ENCODE measurements around the gene ALDH4A1.
A peak's percentile ranks its signal among the peaks of the same experiment; 100 is the strongest.

Gene ALDH4A1

DNA sequence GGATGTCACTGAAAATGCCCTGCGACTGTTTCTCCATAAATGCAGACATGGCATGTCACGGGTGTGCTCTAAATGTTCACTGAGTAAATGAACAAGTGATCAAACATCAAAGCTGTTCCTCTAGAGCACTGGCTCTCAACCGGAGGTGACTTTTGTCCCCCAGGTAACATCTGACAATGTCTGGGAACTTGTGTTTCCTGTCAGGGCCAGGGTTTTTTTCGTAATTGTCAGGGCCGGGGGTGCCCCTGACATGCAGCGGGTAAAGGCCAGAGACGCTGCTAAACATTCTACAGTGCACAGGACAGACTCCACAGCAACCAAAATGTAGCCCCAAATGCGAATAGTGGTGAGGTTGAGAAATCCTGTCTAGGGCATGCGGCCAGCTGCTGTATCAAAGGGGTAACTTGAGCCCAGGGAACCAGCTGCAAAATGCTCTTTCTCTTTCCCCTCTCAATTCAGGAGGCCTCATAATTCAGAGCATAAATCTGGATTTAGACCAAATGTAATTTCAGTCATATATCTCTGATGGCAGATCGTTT is 2.0 kb downstream of the ALDH4A1 start:
- no peak for DNase-seq (ENCODE audit: low read depth)

DNA sequence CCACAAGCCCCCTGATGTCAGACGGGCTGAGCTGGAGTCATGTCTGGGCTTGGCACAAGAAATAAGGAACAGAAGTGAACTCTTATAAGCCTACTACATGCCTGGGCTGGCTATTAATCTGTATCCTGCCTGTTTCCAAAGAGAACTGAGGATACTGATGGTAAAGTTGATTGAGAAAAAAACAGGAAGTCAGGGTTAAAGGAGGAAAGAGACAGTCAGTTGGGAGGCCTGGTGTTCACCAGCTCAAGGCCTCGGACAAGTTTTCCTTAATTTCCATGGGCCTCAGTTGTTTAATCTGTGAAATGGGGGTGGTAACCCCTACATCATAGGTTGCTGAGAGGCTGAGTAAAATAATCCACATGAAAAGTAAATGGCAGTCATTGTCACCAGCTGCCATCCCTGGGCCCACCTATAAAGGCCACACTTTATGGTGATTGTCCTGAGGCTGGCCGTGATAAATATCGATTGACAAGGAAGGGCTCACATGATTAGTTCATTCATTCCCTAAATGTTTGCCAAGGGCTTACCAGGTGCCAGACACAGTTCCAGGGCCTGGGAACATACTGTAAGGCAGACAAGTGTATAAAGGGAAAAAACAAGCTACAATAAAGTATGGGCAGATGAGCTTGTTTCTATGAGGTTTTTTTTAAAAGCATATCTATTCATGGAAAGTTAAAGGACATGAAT is 2.8 kb downstream of the ALDH4A1 start:
- no peak for DNase-seq (ENCODE audit: low read depth)

DNA sequence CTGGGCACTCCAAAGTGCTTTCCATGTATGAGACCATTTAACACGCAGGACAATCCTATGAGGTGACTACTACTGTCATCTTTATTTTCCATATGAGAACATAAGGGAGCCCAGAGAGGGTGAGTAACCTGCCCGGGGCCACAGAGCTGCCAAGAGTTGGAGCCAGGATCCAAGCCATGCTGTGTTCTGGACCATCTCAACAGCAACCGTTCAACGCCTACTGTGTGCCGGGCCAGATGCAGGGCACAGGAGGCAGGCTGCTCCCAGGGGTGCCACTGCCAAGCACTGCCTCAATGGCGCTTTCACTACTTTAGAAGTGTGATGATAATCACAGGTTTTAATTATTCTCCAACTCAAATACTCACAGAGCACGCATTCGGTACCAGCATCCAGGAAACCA is 3.8 kb downstream of the ALDH4A1 start:
- no peak for DNase-seq (ENCODE audit: low read depth)

DNA sequence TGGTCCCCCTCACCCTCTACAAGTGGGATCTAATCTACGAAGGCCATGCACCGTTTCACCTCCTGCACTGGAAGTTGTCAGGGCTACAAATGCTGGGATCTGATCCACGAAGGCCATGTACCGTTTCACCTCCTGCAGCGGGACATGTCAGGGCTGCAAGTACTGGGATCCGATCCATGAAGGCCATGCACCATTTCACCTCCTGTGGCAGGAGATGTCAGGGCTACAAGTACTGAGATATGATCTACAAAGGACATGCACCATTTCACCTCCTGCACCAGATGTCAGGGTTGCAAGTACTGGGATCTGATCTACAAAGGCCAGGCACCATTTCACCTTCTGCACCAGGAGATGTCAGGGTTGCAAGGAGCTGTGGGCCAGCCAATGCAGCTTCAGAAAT is 7.0 kb downstream of the ALDH4A1 start:
- no peak for DNase-seq (ENCODE audit: low read depth)

DNA sequence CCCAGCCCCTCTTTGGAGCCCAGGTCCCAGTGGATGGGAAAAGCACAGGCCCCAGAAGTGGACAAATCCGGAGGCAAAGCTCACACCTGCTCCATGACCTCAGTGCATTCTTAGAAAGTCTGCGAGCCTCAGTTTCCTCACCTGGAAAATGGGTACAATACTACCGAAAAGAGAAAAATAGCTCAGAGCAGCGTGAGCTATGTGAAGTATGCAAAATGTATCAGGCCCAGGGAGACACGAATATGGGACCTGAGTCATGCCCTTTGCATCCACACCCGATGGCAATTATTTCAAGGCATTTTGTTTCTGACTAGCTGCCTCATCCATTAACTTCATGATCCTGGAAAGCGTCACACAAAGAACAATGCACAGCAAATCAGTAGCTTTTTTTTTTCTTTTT is 9.2 kb downstream of the ALDH4A1 start:
- peak; percentile 70 for DNase-seq (ENCODE audit: low read depth)

DNA sequence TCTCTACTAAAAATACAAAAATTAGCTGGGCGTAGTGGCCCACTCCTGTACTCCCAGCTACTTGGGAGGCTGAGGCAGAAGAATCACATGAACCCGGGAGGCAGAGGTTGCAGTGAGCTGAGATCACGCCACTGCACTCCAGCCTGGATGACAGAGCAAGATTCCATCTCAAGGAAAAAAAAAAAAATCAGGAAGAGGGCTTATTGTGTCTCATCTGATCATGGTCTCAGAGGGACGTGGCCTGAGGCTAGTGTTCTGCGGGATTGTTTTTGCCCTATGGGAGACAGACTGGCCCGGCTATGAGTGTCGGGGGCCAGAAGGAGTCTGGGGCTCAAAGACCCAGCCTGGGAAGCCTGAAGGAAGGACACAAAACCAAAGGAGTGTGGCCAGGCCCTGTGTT is 10.5 kb downstream of the ALDH4A1 start:
- DNase-seq (ENCODE audit: low read depth) = peak; percentile 77

DNA sequence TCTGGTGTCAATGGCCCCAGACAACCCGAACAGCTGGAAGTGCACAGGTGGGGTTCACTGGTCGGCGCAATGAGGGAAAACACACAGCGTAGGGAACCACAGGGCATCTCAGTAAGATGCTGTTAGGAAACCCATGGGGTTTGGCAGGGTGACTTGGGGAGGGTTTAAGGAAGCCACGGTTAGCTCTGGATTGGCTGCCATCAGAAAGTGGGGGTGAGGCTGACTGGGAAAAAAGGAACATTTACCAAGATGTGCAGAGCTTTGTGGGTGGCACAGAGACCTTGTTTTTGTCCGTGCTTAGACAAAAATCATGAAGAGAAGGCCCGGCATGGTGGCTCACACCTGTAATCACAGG is 11.0 kb downstream of the ALDH4A1 start:
- no peak for DNase-seq (ENCODE audit: low read depth)

DNA sequence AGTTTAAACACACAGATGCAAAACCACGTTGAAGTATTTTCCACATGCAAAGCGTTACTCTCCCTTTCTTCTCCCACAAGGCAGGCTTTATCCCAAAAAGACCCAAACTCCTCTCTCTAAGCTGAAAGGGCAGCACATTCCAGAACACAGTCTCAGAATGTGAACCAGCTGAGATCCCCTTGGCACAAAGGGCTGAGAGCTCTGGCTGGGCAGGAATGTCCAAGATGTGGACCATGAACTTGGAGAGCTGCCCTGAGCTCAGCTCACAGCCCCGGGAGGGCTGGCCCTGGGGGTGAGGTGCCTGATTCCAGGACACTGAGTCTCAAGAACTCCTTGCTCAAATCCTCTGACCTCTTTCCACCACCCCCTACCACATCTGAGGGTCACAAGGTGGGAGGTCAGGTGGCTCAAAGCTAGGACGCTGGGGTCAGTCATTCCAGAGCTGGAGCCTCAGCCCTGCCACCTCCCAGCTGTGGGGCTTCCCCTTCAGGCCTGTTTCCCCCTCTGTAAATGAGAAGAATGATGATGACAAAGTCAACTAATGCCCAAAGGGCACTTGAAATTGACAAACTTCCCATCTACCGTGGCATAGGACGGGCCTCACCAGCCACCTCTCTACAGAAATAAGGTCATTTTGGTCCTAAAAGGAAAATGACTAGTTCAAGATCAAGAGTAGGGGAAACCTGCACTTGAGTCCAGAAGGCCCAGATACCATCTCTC is 11.5 kb downstream of the ALDH4A1 start:
- peak; percentile 87 for DNase-seq (ENCODE audit: low read depth)

DNA sequence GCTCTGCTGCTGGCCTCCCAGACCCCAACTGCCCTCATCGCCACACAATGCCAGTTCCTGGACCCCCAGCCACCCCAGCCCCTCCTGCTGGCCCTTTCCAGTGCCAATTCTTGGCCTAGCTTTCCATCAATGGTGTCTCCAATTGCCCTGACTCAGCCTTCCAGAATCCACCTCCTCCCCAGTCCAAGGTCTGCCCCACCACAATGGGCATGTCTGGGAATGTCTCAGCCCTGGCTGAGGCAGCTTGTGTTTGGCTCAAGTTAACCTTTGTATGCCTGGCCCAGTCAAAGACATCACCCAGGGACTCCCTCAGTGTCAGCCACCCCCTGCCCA is 16.4 kb downstream of the ALDH4A1 start:
- peak; percentile 74 for DNase-seq (ENCODE audit: low read depth)

DNA sequence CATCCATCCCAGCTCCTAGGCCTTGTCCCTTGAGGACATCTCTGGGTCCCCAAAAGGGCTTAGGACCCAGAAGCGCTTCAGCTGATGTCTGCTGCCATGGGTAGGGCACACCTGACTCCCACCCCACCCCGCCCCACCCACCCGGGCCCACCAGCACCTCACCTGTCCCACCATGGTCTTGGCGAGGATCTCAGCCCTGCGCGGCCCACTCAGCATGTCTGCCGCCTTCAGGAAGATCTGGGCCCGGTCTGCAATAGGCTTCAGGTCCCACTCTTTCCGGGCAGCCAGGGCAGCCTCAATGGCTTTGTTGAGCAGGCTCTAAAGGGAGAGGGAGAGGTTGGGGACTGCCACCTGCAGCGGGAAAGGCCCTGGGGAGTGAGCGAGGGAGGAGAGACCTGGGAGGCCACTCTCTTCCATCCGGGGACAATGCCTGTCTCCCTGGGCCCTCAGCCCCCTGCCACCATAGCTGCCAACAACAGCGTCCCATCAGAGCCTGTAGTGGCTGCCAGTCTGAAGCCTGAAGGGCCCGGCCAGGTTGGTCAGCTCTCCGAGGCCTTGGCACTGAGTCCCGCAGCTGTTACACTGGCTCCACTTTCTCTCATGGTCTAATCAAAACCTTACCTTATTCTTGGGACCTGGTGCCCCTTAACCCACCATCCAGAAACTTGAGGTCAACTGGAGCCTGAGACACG is 16.9 kb downstream of the ALDH4A1 start:
- DNase-seq (ENCODE audit: low read depth) = no peak

DNA sequence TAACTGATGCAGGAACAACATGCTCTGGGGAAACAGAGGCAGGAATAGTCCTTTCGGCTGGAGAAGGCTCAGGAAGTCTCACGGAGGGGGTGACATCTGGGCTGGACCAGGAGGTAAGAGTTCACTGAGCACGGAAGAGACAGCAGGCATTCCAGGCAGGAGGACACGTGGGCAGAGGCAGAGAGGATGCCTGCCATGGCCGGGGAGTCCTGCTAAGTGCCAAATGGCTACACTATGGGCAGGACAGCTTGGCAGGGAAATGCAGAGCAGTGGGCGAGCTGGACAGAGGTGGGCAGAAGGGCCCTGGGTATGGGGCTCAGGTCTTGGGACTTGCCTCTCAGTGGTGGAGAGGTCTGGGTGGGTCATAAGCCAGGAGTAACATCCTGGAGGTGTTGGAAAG is 17.6 kb downstream of the ALDH4A1 start:
- no peak for DNase-seq (ENCODE audit: low read depth)

DNA sequence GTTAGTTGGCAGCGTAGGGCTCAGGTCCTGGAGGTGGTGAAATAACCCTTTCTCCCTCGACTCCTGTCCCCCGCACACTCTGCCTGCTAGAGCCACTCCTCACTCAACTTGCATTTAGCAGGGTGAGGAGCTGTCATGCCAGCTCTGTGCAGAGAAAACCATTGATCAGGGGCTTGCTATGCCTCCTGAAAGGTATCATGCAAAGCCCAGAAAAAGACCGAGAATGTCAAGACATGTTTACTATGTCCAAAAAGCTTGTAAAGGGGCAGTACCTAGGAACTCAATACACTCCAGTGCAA is 18.0 kb downstream of the ALDH4A1 start:
- no peak for DNase-seq (ENCODE audit: low read depth)

DNA sequence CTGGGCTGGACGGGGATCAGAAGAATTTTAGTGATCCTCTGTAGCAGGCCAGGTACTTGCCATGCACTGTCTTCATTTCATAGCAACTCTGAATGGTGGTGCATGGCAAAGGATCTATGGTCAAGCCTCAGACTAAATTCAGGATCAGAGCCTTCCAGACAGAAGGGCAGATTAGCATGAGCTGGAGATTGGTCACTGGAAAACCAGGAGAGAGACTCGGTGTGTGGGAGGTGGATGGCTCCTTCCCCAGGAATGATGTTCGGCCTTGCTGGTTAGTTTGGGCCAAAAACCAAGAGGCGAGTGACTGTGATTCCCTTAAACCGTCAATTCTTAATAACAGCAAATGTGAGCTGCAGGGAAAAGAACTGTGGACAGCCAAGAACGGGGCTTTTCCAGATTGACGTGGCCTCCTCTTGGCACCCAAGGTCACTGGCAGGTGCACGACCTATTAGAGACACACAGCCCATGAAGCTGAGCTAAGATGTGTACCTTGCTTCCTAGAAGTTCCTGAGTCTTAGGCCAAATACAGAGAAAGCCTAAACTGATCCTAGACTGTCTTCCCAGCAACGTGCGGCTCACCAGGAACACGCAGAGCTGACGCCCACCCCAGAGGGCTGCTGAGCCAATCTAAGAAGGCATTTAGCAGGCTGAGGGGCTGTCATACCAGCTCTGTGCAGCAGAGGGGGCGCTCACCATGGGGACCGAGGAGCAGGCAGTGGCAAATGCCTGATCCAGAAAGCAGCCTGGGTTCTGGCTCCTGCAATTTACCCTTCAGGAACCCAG is 18.5 kb downstream of the ALDH4A1 start:
- DNase-seq (ENCODE audit: low read depth) = peak; percentile 75

DNA sequence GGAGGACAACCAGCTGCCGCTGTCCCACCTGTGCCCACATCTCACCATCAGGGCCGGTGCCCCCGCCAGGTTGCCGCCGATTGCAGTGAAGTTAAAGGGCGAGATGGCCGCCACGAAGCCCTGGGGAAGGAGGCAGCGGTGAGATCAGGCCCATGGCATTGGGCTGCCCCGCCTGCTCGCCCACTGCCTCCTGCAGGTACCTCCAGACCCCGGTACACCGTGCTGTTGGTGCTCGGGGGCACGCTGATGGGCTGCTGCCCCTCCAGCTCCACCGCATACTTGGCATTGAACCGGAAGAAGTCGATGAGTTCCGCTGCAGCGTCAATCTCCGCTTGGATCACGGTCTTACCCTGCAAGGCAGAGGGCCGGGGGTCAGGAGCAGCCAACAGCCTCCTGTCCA is 19.3 kb downstream of the ALDH4A1 start:
- DNase-seq (ENCODE audit: low read depth) = no peak

DNA sequence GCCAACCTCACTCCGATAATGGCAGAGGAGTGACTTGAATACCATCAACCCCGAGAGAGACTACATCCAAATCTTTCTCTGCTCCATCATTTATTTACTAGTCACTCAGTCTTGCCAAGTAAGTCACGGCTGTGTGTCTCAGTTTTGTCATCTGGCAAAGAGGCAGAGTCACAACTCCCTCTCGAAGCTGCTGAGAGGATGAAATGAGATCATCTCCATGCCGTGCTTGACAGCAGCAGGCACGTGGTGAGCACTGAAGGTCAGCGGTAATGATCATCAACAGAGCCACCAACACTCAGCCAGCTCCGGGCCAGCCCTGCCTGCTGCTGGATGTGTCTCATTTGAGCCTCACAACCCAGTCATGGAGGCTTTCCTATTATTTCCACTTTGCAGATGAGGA is 19.9 kb downstream of the ALDH4A1 start:
- peak; percentile 21 for DNase-seq (ENCODE audit: low read depth)

DNA sequence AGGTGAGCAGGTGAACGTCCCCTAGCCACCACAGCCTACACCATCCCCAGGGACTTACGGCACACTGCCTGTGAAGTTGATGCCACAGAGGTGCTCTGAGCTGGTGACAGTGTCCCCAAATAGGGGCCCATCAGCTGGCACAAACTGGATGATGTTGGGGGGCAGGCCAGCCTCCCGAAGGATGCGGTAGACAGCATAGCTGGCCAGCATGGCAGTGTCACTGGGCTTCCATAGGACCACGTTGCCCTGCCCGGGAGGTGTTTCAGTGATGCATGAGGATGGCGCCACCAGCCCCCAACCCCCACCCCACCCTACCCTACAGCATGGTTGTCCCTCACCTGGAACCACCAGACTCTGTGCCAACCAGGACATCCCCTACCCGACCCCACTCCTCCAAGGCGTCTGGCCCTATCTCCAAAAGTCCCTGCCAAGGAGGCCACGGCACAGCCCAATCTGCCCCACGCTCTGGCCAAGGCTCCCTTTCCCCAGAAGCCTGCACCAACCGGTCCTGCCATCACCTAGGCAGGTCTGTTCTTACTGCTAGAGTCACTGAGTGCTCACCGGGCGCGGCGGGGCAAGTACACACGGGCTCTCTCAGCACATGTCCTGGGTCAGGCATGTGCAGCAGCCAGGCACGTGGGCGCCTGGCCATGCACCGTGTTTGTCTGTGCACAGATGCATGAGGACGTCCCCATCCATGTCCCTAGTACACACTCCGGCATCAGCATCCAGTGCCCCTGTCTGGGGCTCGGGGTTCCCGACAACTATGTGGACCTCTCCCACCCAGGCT is 20.5 kb downstream of the ALDH4A1 start:
- DNase-seq (ENCODE audit: low read depth) = no peak

DNA sequence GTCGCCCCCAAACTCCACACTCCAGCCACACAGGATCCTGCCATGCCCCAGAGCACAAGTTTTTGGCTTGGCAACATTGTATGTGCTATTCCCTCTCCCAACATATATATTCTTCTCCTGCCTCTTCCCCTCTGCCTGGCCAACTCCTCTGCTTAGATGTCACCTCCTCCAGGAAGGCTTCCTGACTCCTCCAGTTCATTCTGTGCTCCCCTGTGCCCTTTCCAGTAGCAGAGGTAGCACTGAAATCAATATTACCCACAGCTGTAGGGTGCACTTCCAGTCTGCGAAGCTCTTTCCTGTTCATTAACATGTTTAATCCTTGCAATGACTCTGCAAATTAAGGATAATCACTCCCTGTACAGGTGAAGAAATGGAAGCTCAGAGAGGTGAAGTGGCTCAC is 21.2 kb downstream of the ALDH4A1 start:
- DNase-seq (ENCODE audit: low read depth) = no peak

DNA sequence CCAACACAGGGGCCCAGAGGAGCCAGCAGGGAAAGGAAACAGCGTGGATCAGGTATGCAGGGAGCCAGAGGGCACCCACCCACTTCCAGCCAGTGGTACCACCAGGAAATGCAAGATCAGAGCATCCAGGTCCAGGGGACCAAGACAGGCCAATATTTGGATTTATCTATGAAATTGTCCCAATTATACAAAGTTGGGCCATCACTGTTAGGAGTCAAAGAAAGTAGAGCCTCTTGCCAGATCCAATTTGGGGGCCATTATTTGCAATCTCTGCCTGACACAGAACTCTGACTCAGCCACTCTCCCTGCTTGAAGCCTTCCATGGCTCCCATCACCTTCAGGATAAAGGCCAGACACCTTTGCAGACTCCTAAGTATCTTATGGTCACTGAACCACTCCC is 21.8 kb downstream of the ALDH4A1 start:
- no peak for DNase-seq (ENCODE audit: low read depth)

DNA sequence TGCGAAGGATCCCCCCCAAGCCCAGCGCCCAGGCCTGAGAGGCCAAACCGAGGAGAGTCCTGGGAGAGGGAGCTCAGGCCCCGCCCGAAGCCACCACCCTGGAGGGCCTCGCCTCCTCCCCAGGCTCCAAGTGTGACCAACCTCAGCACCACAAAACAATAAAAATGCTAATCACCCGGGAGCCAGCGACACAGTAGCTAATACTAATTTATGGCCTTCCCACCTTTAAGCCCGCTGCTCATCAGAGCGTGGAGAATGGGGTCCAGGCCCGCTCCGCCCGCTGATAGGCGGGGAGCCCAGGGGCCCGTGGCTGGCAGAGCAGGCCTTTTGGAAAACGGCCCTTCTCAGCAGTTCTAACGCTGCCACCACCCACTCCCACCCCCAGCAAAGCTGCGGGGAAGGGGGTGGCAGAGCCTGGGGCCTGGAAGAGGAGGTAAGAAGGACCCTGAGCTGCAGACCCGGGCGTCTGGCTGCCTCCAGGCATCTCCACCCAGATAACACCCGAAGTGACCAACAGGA is 22.5 kb downstream of the ALDH4A1 start:
- DNase-seq (ENCODE audit: low read depth) = no peak

DNA sequence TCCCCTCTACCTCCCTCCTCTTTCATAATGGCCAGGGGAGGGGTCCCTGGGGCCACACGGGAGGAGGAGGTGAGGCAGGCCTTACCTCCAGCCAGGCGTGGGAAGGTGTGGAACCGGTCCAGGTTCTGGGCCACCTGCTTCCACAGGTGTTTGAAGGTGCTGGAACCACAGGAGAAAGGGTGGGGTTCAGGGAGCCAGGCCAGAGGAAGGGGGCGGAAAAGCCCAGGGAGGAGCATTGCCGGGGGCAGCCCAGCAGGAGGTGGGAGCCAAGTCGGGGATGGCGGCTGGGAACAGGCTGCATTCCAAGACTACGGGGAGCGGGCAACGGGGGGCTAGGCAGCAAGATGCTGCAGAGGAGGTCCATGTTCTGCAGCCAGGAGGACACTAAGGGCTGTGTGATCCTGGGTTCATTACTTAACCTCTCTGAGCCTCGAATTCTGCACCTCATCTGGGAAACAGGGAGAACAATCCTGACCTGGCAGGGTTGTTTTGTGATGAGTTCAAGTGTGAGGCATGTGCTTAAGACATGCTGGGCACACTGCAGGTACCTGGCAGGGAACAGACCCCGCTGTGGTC is 23.1 kb downstream of the ALDH4A1 start:
- DNase-seq (ENCODE audit: low read depth) = no peak

DNA sequence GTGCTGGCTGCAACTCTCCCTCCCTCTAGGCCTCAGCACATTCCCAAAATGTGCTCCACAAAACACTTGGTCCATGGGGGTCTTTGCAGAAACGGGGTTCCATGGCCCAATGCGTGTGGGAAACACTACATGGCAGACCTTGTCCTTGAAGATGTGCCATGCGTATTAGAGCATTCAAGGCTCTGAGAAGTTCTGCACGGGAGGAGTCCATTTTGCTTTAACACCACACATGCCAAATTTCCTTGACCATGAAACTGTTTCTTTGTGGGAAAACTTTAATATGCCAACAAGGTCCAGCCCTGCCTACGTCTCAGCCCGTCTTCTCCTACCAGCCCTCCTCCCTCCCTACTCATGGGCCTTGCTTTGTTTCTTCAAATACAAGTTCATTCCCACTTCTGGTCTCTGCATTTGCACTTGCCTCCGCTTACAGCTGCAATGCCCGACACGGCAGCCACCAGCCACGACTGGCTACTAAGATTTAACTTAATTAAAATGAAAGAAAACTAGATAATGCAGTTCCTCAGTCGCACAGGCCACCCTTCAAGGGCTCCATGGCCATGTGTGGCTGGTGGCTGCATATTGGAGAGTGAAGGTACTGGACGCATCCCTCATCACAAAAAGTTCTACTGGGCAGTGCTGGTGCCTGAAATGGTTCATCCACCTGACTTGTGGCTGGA is 23.7 kb downstream of the ALDH4A1 start:
- DNase-seq (ENCODE audit: low read depth) = no peak
